ENCODE data around the gene CCN5.

Gene CCN5

DNA sequence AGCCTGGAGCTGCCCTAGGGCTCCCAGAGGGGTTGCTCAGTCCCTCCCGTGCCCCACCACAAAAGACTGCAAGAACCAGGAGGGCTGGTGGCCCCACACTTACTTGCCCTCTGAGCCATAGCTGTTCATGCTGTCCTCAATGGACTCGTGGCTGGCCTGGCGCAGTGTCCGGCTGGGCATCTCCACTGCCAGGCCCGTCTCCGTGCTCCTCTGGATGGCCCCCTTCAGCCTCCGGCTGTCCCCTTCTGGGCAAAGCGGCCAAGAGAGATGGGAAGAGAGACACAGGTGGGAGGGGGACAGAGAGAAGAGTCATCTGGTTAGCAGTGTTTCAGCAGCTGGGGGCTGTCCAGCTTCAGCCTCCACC, 56.0 kb downstream of the CCN5 start:
- Histone ChIP-seq H3K4me3 (ENCODE audit: low read length) (no peak overlapping the region), H3K36me3 (ENCODE audit: control insufficient read depth, low read depth, low read length) (no peaks in the 10 kb centered on the region), H3K9ac (ENCODE audit: low read length) (no peak overlapping the region), H3K9me3 (ENCODE audit: control insufficient read depth, low read depth, low read length) (no peaks in the 10 kb centered on the region), H3K4me1 (ENCODE audit: control insufficient read depth, low read depth, low read length) (no peaks in the 10 kb centered on the region), H3K27ac (ENCODE audit: low read length) (no peak overlapping the region), H3K27me3 (ENCODE audit: control insufficient read depth, insufficient read depth, low read length) (no peaks in the 10 kb centered on the region)

DNA sequence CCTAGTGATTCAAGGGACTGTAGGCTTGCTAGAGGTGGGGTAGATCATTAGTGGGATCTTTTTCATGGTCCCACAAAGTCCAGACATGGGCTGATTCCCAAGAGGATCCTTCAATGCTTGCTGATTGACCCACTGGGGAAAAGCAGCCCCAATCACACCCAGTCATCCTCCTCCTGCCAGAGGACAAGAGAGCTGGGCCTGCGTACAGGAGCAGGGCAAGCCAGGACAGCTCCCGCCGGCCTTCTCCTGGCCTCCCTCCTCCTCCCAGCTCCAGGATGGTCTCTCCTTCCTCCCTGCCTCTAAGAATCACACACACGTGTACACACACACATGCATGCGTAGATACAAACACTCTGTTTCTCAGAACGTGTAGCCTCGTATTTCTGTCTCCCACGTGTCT, 57.5 kb downstream of the CCN5 start:
- Histone ChIP-seq H3K36me3 (ENCODE audit: control insufficient read depth, low read depth, low read length) (no peaks in the 10 kb centered on the region), H3K27me3 (ENCODE audit: control insufficient read depth, insufficient read depth, low read length) (no peaks in the 10 kb centered on the region), H3K9ac (ENCODE audit: low read length) (no peak overlapping the region), H3K27ac (ENCODE audit: low read length) (no peak overlapping the region), H3K4me1 (ENCODE audit: control insufficient read depth, low read depth, low read length) (no peaks in the 10 kb centered on the region), H3K4me3 (ENCODE audit: low read length) (no peak overlapping the region), H3K9me3 (ENCODE audit: control insufficient read depth, low read depth, low read length) (no peaks in the 10 kb centered on the region)

DNA sequence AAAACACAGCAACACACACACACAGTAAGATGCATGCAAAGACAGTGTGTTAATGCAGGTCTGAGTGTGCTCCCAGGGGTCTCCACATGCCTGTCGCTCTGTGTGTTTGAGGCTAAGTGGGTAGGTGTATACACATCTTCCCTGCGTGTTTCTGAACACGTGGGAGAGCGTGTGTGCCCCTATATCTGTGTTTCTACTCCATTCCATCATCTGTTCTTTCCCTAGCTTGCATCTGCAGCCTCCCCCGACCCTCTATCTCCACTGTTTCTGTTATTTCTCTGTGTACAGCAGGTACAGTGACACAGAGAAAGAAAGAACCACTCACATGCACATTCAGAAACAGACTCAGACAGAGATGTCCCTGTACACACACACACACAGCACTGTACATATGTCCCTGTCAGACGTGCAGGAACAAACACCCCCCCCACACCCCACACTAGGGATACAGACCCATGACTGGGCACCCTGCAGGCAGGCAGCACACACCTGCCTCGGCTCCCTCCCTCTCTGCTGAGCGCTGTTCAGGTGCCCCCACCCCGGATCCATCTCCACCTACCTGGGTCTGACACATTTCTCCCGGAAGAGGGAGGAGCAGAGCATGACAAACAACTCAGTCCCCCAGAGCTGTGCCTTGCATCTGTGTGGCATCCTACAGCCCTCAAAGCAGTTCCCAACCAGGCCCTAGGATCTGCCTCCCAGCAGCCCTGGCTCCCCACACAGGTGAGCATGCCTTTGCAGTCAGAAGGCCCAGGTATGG, 58.1 kb downstream of the CCN5 start:
- H3K27ac ChIP-seq (ENCODE audit: low read length), result no peak overlapping the region
- H3K9ac ChIP-seq (ENCODE audit: low read length), result no peak overlapping the region
- no peaks in the 10 kb centered on the region for H3K9me3 ChIP-seq (ENCODE audit: control insufficient read depth, low read depth, low read length)
- H3K36me3 ChIP-seq (ENCODE audit: control insufficient read depth, low read depth, low read length), result no peaks in the 10 kb centered on the region
- H3K4me1 ChIP-seq (ENCODE audit: control insufficient read depth, low read depth, low read length), result no peaks in the 10 kb centered on the region
- no peak overlapping the region for H3K4me3 ChIP-seq (ENCODE audit: low read length)
- no peaks in the 10 kb centered on the region for H3K27me3 ChIP-seq (ENCODE audit: control insufficient read depth, insufficient read depth, low read length)

DNA sequence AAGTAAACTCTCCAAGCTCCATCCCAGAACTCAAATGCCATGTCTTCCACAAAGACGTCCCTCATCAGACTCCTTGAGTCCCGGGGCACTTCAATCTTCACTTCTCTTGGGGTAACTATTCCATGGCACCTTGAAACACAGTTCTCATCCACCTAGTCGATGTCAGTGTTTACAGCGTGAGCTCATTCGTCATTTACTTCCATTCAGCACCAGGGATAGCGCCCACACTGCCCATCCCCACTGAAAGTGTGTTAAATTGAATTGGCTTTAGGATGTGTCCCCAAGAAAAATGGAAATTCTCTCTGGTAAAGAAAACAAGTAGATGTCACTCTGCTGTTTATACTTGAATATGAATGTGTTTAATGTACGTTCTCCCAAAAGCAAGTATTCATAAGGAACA, 61.8 kb downstream of the CCN5 start:
- Histone ChIP-seq H3K27ac (ENCODE audit: low read length) (no peak overlapping the region), H3K4me1 (ENCODE audit: control insufficient read depth, low read depth, low read length) (no peaks in the 10 kb centered on the region), H3K9me3 (ENCODE audit: control insufficient read depth, low read depth, low read length) (no peaks in the 10 kb centered on the region), H3K4me3 (ENCODE audit: low read length) (no peak overlapping the region), H3K36me3 (ENCODE audit: control insufficient read depth, low read depth, low read length) (no peaks in the 10 kb centered on the region), H3K9ac (ENCODE audit: low read length) (no peak overlapping the region), H3K27me3 (ENCODE audit: control insufficient read depth, insufficient read depth, low read length) (no peaks in the 10 kb centered on the region)
